Tibial nerve (tissue), 4 donors: ENCODE data around the gene KRT75. TPM values are rescaled to one million over a fixed set of nuclear protein-coding genes. Genes with fewer than 3 reads are reported as not detected.

Experiments
- DNase-seq, 2 donors: peaks; one replicate each; pipeline ENCODE4 v3.0.0-alpha.2; 2019; ENCODE audit warnings: low spot score in 2 of 2
- H3K27ac ChIP-seq, 4 donors: fragments of 200-600 bp; sonication (generic) in 3 of 4; one replicate each; pipeline ENCODE4 v1.5.1; 2017 to 2019; ENCODE audit warnings: mild to moderate bottlenecking in 1 of 4
- H3K27me3 ChIP-seq, 2 donors: fragments of 200-600 bp; sonication (generic) in 1 of 2; one replicate each; pipeline versions ENCODE4 v1.5.1 to v1.6.0; 2017 to 2019
- H3K36me3 ChIP-seq, 3 donors: fragments of 200-600 bp; sonication (generic); one replicate each; pipeline ENCODE4 v1.5.1; 2018 to 2019
- H3K4me1 ChIP-seq, 4 donors: fragments of 200-600 bp; sonication (generic) in 3 of 4; one replicate each; pipeline ENCODE4 v1.5.1; 2017 to 2019
- H3K4me3 ChIP-seq, 4 donors: fragments of 200-600 bp; sonication (generic) in 3 of 4; one replicate each; pipeline ENCODE4 v1.5.1; 2017 to 2019; ENCODE audit warnings: mild to moderate bottlenecking in 1 of 4, moderate library complexity in 1 of 4
- H3K9me3 ChIP-seq, 4 donors: fragments of 200-600 bp; sonication (generic) in 3 of 4; one replicate each; pipeline ENCODE4 v1.5.1; 2017 to 2019
- CTCF ChIP-seq, 5 experiments: fragments of 200-600 bp in 3 of 5; fragments of 450-650 bp in 2 of 5; sonication (generic) in 3 of 5; IDR thresholded peaks; one replicate each; pipeline ENCODE4 v1.5.1; 2016 to 2019; ENCODE audit warnings: antibody characterized with exemption in 5 of 5, mild to moderate bottlenecking in 3 of 5, moderate library complexity in 2 of 5
- EP300 ChIP-seq, 2 donors: sonication (generic); formaldehyde crosslinking; IDR thresholded peaks; one replicate each; pipeline ENCODE4 v1.6.1; 2017; ENCODE audit warnings: antibody characterized with exemption in 2 of 2, mild to moderate bottlenecking in 1 of 2
- POLR2A ChIP-seq, 2 donors: fragments of 450-650 bp; IDR thresholded peaks; one replicate each; pipeline ENCODE4 v1.6.1; 2017; ENCODE audit warnings: antibody characterized with exemption in 2 of 2, mild to moderate bottlenecking in 2 of 2, moderate library complexity in 2 of 2
- WGBS, 2 donors: methylation state at CpG; one replicate each; pipeline ENCODE4 v1.1.5; 2018; 5-methylcytosine and 5-hydroxymethylcytosine counted together
- total RNA-seq, 4 donors: library from RNA; depleted of rRNA; stranded (reverse); fragments of >200 nt; gene quantifications; one replicate each; pipeline ENCODE4 v1.1.0, GENCODE V29; 2016

The KRT75 gene
- total RNA-seq, 4 donors from 2014 or later: not detected

- H3K36me3 ChIP-seq: no peaks in the 10 kb centered on the region
- 44 to 52% methylated on average over 9 of the region's 9 CpGs for WGBS, 2 donors
- H3K27me3 ChIP-seq: peaks cover 0 to 6% of the 10 kb centered on the region in 2 donors
- no peak for TF ChIP-seq CTCF (IDR thresholded peaks at IDR 0.05)
- no peak for TF ChIP-seq EP300 (IDR thresholded peaks at IDR 0.05)
- H3K27ac ChIP-seq: no peak overlapping the region
- DNase-seq: no peak
- H3K4me1 ChIP-seq: peaks cover 0 to 5% (median 0%) of the 10 kb centered on the region in 4 donors
- H3K4me3 ChIP-seq: no peak overlapping the region
- H3K9me3 ChIP-seq: no peaks in the 10 kb centered on the region
These were observed 44.6 kb downstream of the KRT75 start for GRCh38 chr12:52389313-52390207.

- H3K27ac ChIP-seq: no peak overlapping the region
- no peaks in the 10 kb centered on the region for H3K36me3 ChIP-seq
- DNase-seq: no peak
- H3K27me3 ChIP-seq: peaks cover 0 to 6% of the 10 kb centered on the region in 2 donors
- H3K4me3 ChIP-seq: no peak overlapping the region
- 83 to 87% methylated on average over 2 of the region's 2 CpGs for WGBS, 2 donors
- H3K4me1 ChIP-seq: peaks cover 0 to 5% (median 0%) of the 10 kb centered on the region in 4 donors
- TF ChIP-seq POLR2A (IDR thresholded peaks at IDR 0.05) (no peak), EP300 (IDR thresholded peaks at IDR 0.05) (no peak), CTCF (IDR thresholded peaks at IDR 0.05) (no peak)
- no peaks in the 10 kb centered on the region for H3K9me3 ChIP-seq
These were observed 46.3 kb downstream of the KRT75 start for GRCh38 chr12:52387859-52388258.

GRCh38 chr12:52385226-52385702 is 48.9 kb downstream of the KRT75 start, which contains the start of gene KRT84:
Gene KRT84 (minus strand): TSS chr12:52385652. CDS start chr12:52385585, 67 bp downstream.
- Histone ChIP-seq H3K27ac (no peak within 1 kb of the TSS), H3K4me3 (no peak within 1 kb of the TSS), H3K36me3 (no peaks in the 10 kb centered on the region), H3K27me3 (peaks cover 0 to 6% of the 10 kb centered on the region in 2 donors), H3K4me1 (no peaks in the 10 kb centered on the region), H3K9me3 (no peaks in the 10 kb centered on the region)
- 92 to 95% methylated on average over 9 to 11 of the region's 11 CpGs for WGBS, 2 donors
- DNase-seq: no peak
- TF ChIP-seq CTCF (IDR thresholded peaks at IDR 0.05) (no peak), POLR2A (IDR thresholded peaks at IDR 0.05) (no peak), EP300 (IDR thresholded peaks at IDR 0.05) (no peak)

- no peak overlapping the region for H3K4me3 ChIP-seq
- no peaks in the 10 kb centered on the region for H3K36me3 ChIP-seq
- DNase-seq: no peak
- no peak for TF ChIP-seq EP300 (IDR thresholded peaks at IDR 0.05)
- no peak for TF ChIP-seq POLR2A (IDR thresholded peaks at IDR 0.05)
- TF ChIP-seq CTCF (IDR thresholded peaks at IDR 0.05): no peak
- no peaks in the 10 kb centered on the region for H3K9me3 ChIP-seq
- no peaks in the 10 kb centered on the region for H3K27me3 ChIP-seq
- H3K4me1 ChIP-seq: no peaks in the 10 kb centered on the region
- H3K27ac ChIP-seq: no peak overlapping the region
- WGBS, 2 donors: 89 to 93% methylated on average over 3 of the region's 3 CpGs
These were observed 50.8 kb downstream of the KRT75 start for GRCh38 chr12:52383331-52383730.

- Histone ChIP-seq H3K36me3 (no peaks in the 10 kb centered on the region), H3K4me3 (no peak overlapping the region), H3K27ac (no peak overlapping the region), H3K27me3 (no peaks in the 10 kb centered on the region), H3K4me1 (no peaks in the 10 kb centered on the region), H3K9me3 (no peaks in the 10 kb centered on the region)
- no peak for DNase-seq
- TF ChIP-seq EP300 (IDR thresholded peaks at IDR 0.05): no peak
- TF ChIP-seq POLR2A (IDR thresholded peaks at IDR 0.05): no peak
- TF ChIP-seq CTCF (IDR thresholded peaks at IDR 0.05): no peak
- 74 to 76% methylated on average over 2 of the region's 2 CpGs for WGBS, 2 donors
These were observed 51.3 kb downstream of the KRT75 start for GRCh38 chr12:52382854-52383253.
